GM18526 (cell line): ENCODE results near the gene NEURL4.

Experiments used
- POLR2A ChIP-seq: IDR thresholded peaks from 3 replicates; pipeline ENCODE4 v1.6.1; 2011; ENCODE audit not compliant: insufficient read length; ENCODE audit errors: extremely low read depth

Gene NEURL4

GRCh38 chr17:7351665-7352502, 22.7 kb upstream of the NEURL4 start, which contains the start of gene KCTD11:
Gene KCTD11, plus strand, starts transcription at chr17:7352162.
- TF ChIP-seq POLR2A = peak; percentile 25

GRCh38 chr17:7348478-7349242, 19.5 kb upstream of the NEURL4 start:
- TF ChIP-seq POLR2A = no peak

GRCh38 chr17:7347630-7348477, 18.7 kb upstream of the NEURL4 start:
- no peak for TF ChIP-seq POLR2A

GRCh38 chr17:7346761-7347614, 17.9 kb upstream of the NEURL4 start:
- TF ChIP-seq POLR2A = no peak

GRCh38 chr17:7343250-7343649, 14.1 kb upstream of the NEURL4 start:
- no peak for TF ChIP-seq POLR2A

- no peak for TF ChIP-seq POLR2A
These were observed 12.7 kb upstream of the NEURL4 start for GRCh38 chr17:7341842-7342241.

GRCh38 chr17:7340179-7340578, 11.0 kb upstream of the NEURL4 start:
- no peak for TF ChIP-seq POLR2A

GRCh38 chr17:7336240-7337175, 7.4 kb upstream of the NEURL4 start, which contains the start of gene ACAP1:
Gene ACAP1, plus strand, starts transcription at chr17:7336529. Its CDS starts 206 bp downstream, at chr17:7336735.
- peak; percentile 49 for TF ChIP-seq POLR2A

GRCh38 chr17:7334938-7335538, 5.9 kb upstream of the NEURL4 start:
- TF ChIP-seq POLR2A = no peak

GRCh38 chr17:7332600-7333069, 3.5 kb upstream of the NEURL4 start:
- peak; percentile 33 for TF ChIP-seq POLR2A

- no peak for TF ChIP-seq POLR2A
These were observed 3.0 kb upstream of the NEURL4 start for GRCh38 chr17:7332111-7332510.

- TF ChIP-seq POLR2A = no peak
These were observed 1.5 kb upstream of the NEURL4 start for GRCh38 chr17:7330638-7331015.
